Measurements from ENCODE around the gene DCAF5.

DNA sequence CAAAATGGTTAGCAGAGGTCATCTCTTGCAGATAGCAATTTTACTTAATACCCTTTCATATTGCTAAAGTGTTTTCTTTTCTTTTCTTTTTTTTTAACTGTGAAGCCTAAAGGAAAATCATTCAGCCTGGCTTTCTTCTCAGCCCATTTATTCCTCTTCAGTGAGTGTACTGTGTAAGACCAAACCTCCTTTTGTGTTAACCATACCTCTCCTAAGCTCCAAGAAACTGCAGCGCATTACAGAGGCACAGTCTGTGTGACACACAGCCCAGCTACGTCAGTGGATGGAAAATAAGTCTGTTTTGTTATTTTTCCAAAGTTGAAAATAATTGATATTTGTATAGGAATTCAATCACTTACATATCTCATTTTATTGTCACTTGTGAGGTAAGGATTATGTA lies 21.7 kb downstream of the DCAF5 start:
- no peak for TF ChIP-seq MEF2D (CRISPR knock-in tag; IDR thresholded peaks at IDR 0.05)
- TF ChIP-seq, protein P1, sequence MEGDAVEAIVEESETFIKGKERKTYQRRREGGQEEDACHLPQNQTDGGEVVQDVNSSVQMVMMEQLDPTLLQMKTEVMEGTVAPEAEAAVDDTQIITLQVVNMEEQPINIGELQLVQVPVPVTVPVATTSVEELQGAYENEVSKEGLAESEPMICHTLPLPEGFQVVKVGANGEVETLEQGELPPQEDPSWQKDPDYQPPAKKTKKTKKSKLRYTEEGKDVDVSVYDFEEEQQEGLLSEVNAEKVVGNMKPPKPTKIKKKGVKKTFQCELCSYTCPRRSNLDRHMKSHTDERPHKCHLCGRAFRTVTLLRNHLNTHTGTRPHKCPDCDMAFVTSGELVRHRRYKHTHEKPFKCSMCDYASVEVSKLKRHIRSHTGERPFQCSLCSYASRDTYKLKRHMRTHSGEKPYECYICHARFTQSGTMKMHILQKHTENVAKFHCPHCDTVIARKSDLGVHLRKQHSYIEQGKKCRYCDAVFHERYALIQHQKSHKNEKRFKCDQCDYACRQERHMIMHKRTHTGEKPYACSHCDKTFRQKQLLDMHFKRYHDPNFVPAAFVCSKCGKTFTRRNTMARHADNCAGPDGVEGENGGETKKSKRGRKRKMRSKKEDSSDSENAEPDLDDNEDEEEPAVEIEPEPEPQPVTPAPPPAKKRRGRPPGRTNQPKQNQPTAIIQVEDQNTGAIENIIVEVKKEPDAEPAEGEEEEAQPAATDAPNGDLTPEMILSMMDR (CRISPR knock-in tag; IDR thresholded peaks at IDR 0.05), result no peak

Data from HepG2 (cell line).